K562 (cell line): ENCODE measurements around the gene METRN. TPM values are rescaled to one million over a fixed set of nuclear protein-coding genes. Genes with fewer than 3 reads are reported as not detected.
A peak's percentile ranks its signal among the peaks of the same experiment; 100 is the strongest.

ENCODE experiments used
- CBX8 ChIP-seq: fragments of 200-600 bp; sonication (generic); IDR thresholded peaks from 2 replicates; pipeline ENCODE4 v1.6.1; 2012; ENCODE audit warnings: borderline replicate concordance, mixed run types, low read depth, mild to moderate bottlenecking, moderate library complexity, mixed read lengths, low read length, control low read depth, inconsistent platforms; ENCODE audit not compliant: poor library complexity, severe bottlenecking; ENCODE audit errors: extremely low read depth
- ETS1 ChIP-seq: conservative IDR thresholded peaks from 2 replicates; pipeline ENCODE4 v1.6.1; 2011; ENCODE audit warnings: low read depth, mild to moderate bottlenecking, low read length; ENCODE audit not compliant: control insufficient read depth
- HLTF ChIP-seq: fragments of 450-650 bp; IDR thresholded peaks from 2 replicates; pipeline ENCODE4 v1.6.1; 2016
- NBN ChIP-seq: fragments of 450-650 bp; IDR thresholded peaks from 2 replicates; pipeline ENCODE4 v1.6.1; 2016; ENCODE audit warnings: low read depth, mild to moderate bottlenecking
- NFIC ChIP-seq: fragments of 450-650 bp; IDR thresholded peaks from 2 replicates; pipeline ENCODE4 v1.6.1; 2017; ENCODE audit warnings: mild to moderate bottlenecking, inconsistent platforms
- NFIX ChIP-seq: fragments of 250-450 bp; sonication (Bioruptor Pico); IDR thresholded peaks from 2 replicates; pipeline ENCODE4 v1.4.0; 2020; ENCODE audit warnings: low read depth, mild to moderate bottlenecking, moderate library complexity
- POLR2H ChIP-seq: IDR thresholded peaks from 2 replicates; pipeline ENCODE4 v1.6.1; 2016; ENCODE audit warnings: missing genetic modification characterization, low read depth, mild to moderate bottlenecking, control low read depth, missing compliant biosample characterization, moderate library complexity
- RAD21 ChIP-seq, 2 experiments: fragments of 250-450 bp in 1 of 2; fragments of 450-650 bp in 1 of 2; sonication (Bioruptor Pico) in 1 of 2; formaldehyde crosslinking in 1 of 2; IDR thresholded peaks in 1 of 2; conservative IDR thresholded peaks in 1 of 2; 2 replicates each; pipeline versions ENCODE4 v1.4.0 to v1.8.0; 2020 to 2022; ENCODE audit warnings: mild to moderate bottlenecking in 2 of 2, moderate library complexity in 1 of 2
- RBM22 ChIP-seq: fragments of 200-400 bp; formaldehyde crosslinking; IDR thresholded peaks from 2 replicates; pipeline ENCODE4 v1.6.1; 2018; ENCODE audit warnings: low read length, low read depth; ENCODE audit not compliant: poor library complexity, severe bottlenecking
- RBM39 ChIP-seq: fragments of 200-400 bp; formaldehyde crosslinking; optimal IDR thresholded peaks from 2 replicates; pipeline ENCODE3; 2018; ENCODE audit warnings: low read depth, low read length
- TEAD1 ChIP-seq, 2 experiments: fragments of 450-650 bp in 1 of 2; sonication (generic) in 1 of 2; formaldehyde crosslinking; IDR thresholded peaks; 2 replicates each; pipeline versions ENCODE4 v1.4.0 to v1.8.0; 2020 to 2022; ENCODE audit warnings: mild to moderate bottlenecking in 2 of 2, missing genetic modification reagents in 1 of 2
- ZC3H11A ChIP-seq: IDR thresholded peaks from 2 replicates; pipeline ENCODE4 v1.6.1; 2012; ENCODE audit warnings: low read depth, low read length, improper control_type of control experiment
- ZC3H8 ChIP-seq: fragments of 450-650 bp; IDR thresholded peaks from 2 replicates; pipeline ENCODE4 v1.6.1; 2017
- ZNF23 ChIP-seq: fragments of 250-450 bp; sonication (Bioruptor Pico); IDR thresholded peaks from 2 replicates; pipeline ENCODE4 v1.4.0; 2020; ENCODE audit warnings: mild to moderate bottlenecking
- ZNF785 ChIP-seq: fragments of 250-450 bp; sonication (Bioruptor Pico); IDR thresholded peaks from 2 replicates; pipeline ENCODE4 v1.4.0; 2020; ENCODE audit warnings: mild to moderate bottlenecking
- polyA plus RNA-seq, 8 experiments: library from polyadenylated mRNA; depleted of rRNA in 4 of 8; stranded (reverse) in 5 of 8; unstranded in 3 of 8; fragments of >200 nt; fragmentation: Nextera tagmentation in 2 of 8; fragmentation: Illumina TruSeq in 1 of 8; extraction: Ambion mirVana in 2 of 8; extraction: Trizol in 1 of 8; gene quantifications; 2 replicates each; pipeline versions ENCODE4 v1.2.1 to v1.2.3, GENCODE V29; 2011 to 2014; ENCODE audit warnings: inconsistent platforms in 1 of 8, missing spikeins in 1 of 8
- total RNA-seq, 7 experiments: library from RNA; depleted of rRNA in 6 of 7; stranded (reverse); fragments of >200 nt in 6 of 7; fragmentation: Illumina TruSeq in 2 of 7; extraction: Trizol in 2 of 7; gene quantifications; 2 replicates each; pipeline versions ENCODE4 v1.2.1 to v1.2.3, GENCODE V29; 2011 to 2021; ENCODE audit warnings: low replicate concordance in 1 of 7
- TF ChIP-seq, protein P1 (sequence below): fragments of 250-450 bp; sonication (Bioruptor Pico); IDR thresholded peaks from 2 replicates; pipeline ENCODE4 v1.4.0; 2020
- TF ChIP-seq, protein P2 (sequence below): fragments of 250-450 bp; sonication (Bioruptor Pico); IDR thresholded peaks from 2 replicates; pipeline ENCODE4 v1.8.0; 2021; ENCODE audit warnings: mild to moderate bottlenecking, moderate library complexity
- TF ChIP-seq, protein P3 (sequence below): sonication (generic); formaldehyde crosslinking; IDR thresholded peaks from 2 replicates; pipeline ENCODE4 v1.8.0; 2022; ENCODE audit warnings: mild to moderate bottlenecking, missing genetic modification reagents
- TF ChIP-seq, protein P4 (sequence below): IDR thresholded peaks from 2 replicates; pipeline ENCODE4 v1.6.1; 2014; ENCODE audit warnings: antibody characterized with exemption

Gene METRN
- total and polyA plus RNA-seq, 9 of the 15 experiments (the other 6 are each of a cell fraction or from before 2014, with no cell fraction given), result 0.20 to 89.8 (median 15.4) TPM

GRCh38 chr16:667780-668518 lies 47.0 kb upstream of the METRN start, which contains the start of gene RHOT2 (continued):
- TF ChIP-seq RAD21 (CRISPR knock-in tag; conservative IDR thresholded peaks at IDR 0.05 in 1 of 2, IDR thresholded peaks at IDR 0.05 in 1 of 2) (peak; percentile 50 to 69), CBX8 (no peak), NFIX (no peak), NFIC (peak; percentile 37; the same call in 1 of the 2 replicates), ETS1 (peak; percentile 79), ZC3H11A (no peak), RBM22 (no peak), ZC3H8 (no peak), RBM39 (no peak), POLR2H (no peak), ZNF23 (no peak), ZNF785 (no peak), NBN (no peak), HLTF (no peak), TEAD1 (CRISPR knock-in tag; IDR thresholded peaks at IDR 0.05) (no peak)
- TF ChIP-seq, protein P1, sequence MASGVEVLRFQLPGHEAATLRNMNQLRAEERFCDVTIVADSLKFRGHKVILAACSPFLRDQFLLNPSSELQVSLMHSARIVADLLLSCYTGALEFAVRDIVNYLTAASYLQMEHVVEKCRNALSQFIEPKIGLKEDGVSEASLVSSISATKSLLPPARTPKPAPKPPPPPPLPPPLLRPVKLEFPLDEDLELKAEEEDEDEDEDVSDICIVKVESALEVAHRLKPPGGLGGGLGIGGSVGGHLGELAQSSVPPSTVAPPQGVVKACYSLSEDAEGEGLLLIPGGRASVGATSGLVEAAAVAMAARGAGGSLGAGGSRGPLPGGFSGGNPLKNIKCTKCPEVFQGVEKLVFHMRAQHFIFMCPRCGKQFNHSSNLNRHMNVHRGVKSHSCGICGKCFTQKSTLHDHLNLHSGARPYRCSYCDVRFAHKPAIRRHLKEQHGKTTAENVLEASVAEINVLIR, result no peak
- TF ChIP-seq, protein P2, sequence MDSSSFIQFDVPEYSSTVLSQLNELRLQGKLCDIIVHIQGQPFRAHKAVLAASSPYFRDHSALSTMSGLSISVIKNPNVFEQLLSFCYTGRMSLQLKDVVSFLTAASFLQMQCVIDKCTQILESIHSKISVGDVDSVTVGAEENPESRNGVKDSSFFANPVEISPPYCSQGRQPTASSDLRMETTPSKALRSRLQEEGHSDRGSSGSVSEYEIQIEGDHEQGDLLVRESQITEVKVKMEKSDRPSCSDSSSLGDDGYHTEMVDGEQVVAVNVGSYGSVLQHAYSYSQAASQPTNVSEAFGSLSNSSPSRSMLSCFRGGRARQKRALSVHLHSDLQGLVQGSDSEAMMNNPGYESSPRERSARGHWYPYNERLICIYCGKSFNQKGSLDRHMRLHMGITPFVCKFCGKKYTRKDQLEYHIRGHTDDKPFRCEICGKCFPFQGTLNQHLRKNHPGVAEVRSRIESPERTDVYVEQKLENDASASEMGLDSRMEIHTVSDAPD (CRISPR knock-in tag), result no peak
- TF ChIP-seq, protein P3, sequence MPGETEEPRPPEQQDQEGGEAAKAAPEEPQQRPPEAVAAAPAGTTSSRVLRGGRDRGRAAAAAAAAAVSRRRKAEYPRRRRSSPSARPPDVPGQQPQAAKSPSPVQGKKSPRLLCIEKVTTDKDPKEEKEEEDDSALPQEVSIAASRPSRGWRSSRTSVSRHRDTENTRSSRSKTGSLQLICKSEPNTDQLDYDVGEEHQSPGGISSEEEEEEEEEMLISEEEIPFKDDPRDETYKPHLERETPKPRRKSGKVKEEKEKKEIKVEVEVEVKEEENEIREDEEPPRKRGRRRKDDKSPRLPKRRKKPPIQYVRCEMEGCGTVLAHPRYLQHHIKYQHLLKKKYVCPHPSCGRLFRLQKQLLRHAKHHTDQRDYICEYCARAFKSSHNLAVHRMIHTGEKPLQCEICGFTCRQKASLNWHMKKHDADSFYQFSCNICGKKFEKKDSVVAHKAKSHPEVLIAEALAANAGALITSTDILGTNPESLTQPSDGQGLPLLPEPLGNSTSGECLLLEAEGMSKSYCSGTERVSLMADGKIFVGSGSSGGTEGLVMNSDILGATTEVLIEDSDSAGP (CRISPR knock-in tag), result no peak
- TF ChIP-seq, protein P4, sequence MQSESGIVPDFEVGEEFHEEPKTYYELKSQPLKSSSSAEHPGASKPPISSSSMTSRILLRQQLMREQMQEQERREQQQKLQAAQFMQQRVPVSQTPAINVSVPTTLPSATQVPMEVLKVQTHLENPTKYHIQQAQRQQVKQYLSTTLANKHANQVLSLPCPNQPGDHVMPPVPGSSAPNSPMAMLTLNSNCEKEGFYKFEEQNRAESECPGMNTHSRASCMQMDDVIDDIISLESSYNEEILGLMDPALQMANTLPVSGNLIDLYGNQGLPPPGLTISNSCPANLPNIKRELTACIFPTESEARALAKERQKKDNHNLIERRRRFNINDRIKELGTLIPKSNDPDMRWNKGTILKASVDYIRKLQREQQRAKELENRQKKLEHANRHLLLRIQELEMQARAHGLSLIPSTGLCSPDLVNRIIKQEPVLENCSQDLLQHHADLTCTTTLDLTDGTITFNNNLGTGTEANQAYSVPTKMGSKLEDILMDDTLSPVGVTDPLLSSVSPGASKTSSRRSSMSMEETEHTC, result no peak
